Endothelial cell of umbilical vein (primary cell): Measurements from ENCODE around the gene IPO9. TPM values are rescaled to one million over a fixed set of nuclear protein-coding genes. Genes with fewer than 3 reads are reported as not detected.

Source experiments
- BruUV-seq: library from RNA; stranded (reverse); fragments of 400-500 nt; replicated peaks from 2 replicates; lab custom pipeline; 2021; lab: Mats Ljungman, UMichigan
- CTCF ChIA-PET: fragments of 300-600, 350-600 bp; sonication (Branson Sonifier 250); formaldehyde crosslinking; loops from one replicate; lab custom pipeline; 2021; ENCODE audit warnings: antibody characterized with exemption, inconsistent platforms; lab: Charles Lee
- POLR2A ChIA-PET: fragments of 300-600, 350-600 bp; sonication (Branson Sonifier 250); formaldehyde crosslinking; loops from one replicate; lab custom pipeline; 2021; ENCODE audit warnings: antibody characterized with exemption, inconsistent platforms; lab: Charles Lee
- DNase-seq: peaks from one replicate; pipeline ENCODE4 v3.0.0-alpha.2; 2011; ENCODE audit warnings: low read depth, low spot score
- FAIRE-seq: peaks from 2 replicates; lab custom pipeline; 2011; peaks lifted over from hg19 to GRCh38; lab: Jason Lieb, UNC
- H2AFZ ChIP-seq: 2 replicates; pipeline ENCODE4 v1.6.0; 2012; ENCODE audit warnings: low read depth, low read length, control low read depth, inconsistent platforms
- H3K27ac ChIP-seq: 2 replicates; pipeline ENCODE4 v1.5.1; 2011; ENCODE audit warnings: low read depth, mild to moderate bottlenecking, control low read depth, low read length, moderate library complexity; ENCODE audit not compliant: insufficient read depth
- H3K27me3 ChIP-seq, 2 experiments: 2 replicates each; pipeline versions ENCODE4 v1.6.0 to v1.6.1; 2011; ENCODE audit warnings: low read length in 2 of 2, mixed read lengths in 1 of 2; ENCODE audit not compliant: control insufficient read depth in 2 of 2, insufficient read depth in 2 of 2
- H3K36me3 ChIP-seq, 2 experiments: 2 replicates in 1 of 2; 3 replicates in 1 of 2; pipeline ENCODE4 v1.5.1; 2011; ENCODE audit warnings: low read length in 2 of 2, mild to moderate bottlenecking in 1 of 2, moderate library complexity in 1 of 2; ENCODE audit not compliant: control insufficient read depth in 2 of 2, insufficient read depth in 2 of 2; ENCODE audit errors: extremely low read depth in 1 of 2
- H3K4me1 ChIP-seq: 3 replicates; pipeline ENCODE4 v1.5.1; 2011; ENCODE audit warnings: mild to moderate bottlenecking, low read length; ENCODE audit not compliant: control insufficient read depth, insufficient read depth; ENCODE audit errors: extremely low read depth
- H3K4me2 ChIP-seq: 2 replicates; pipeline ENCODE4 v1.6.1; 2011; ENCODE audit warnings: low read length, control low read depth, mixed read lengths; ENCODE audit not compliant: insufficient read depth
- H3K4me3 ChIP-seq, 3 experiments: fragments of 200-600 bp in 1 of 3; sonication (generic), shearing (Covaris generic) in 1 of 3; replicated peaks in 1 of 3; 2 replicates each; pipeline ENCODE4 v1.5.1; 2011 to 2016; ENCODE audit warnings: control low read depth in 3 of 3, low read length in 3 of 3, mild to moderate bottlenecking in 2 of 3, inconsistent platforms in 1 of 3, low read depth in 1 of 3, moderate library complexity in 1 of 3; ENCODE audit not compliant: insufficient read depth in 1 of 3
- H3K79me2 ChIP-seq: 2 replicates; pipeline ENCODE4 v1.6.0; 2012; ENCODE audit warnings: low read length, inconsistent platforms; ENCODE audit not compliant: control insufficient read depth, insufficient read depth
- H3K9ac ChIP-seq: replicated peaks from 2 replicates; pipeline ENCODE3; 2011; ENCODE audit warnings: low read length, control low read depth; ENCODE audit not compliant: insufficient read depth; ENCODE audit errors: extremely low read depth
- H3K9me1 ChIP-seq: replicated peaks from 3 replicates; pipeline ENCODE4 v1.6.0; 2011; ENCODE audit warnings: mild to moderate bottlenecking, low read length; ENCODE audit not compliant: control insufficient read depth, insufficient read depth; ENCODE audit errors: extremely low read depth
- H3K9me3 ChIP-seq: replicated peaks from 2 replicates; pipeline ENCODE4 v1.5.1; 2012; ENCODE audit warnings: low read length, inconsistent platforms; ENCODE audit not compliant: control insufficient read depth, insufficient read depth
- H4K20me1 ChIP-seq: replicated peaks from 2 replicates; pipeline ENCODE3; 2011; ENCODE audit warnings: mild to moderate bottlenecking, low read length; ENCODE audit not compliant: control insufficient read depth, insufficient read depth; ENCODE audit errors: extremely low read depth
- EZH2 ChIP-seq: IDR thresholded peaks from 2 replicates; pipeline ENCODE4 v1.6.1; 2012; ENCODE audit warnings: borderline replicate concordance, low read depth, mild to moderate bottlenecking, moderate library complexity, low read length, inconsistent platforms; ENCODE audit not compliant: severe bottlenecking
- FOS ChIP-seq: IDR thresholded peaks from 2 replicates; pipeline ENCODE4 v1.6.1; 2011; ENCODE audit warnings: mild to moderate bottlenecking, low read length, moderate library complexity, borderline replicate concordance; ENCODE audit not compliant: insufficient read depth
- JUN ChIP-seq: IDR thresholded peaks from 2 replicates; pipeline ENCODE4 v1.6.1; 2011; ENCODE audit warnings: borderline replicate concordance, low read depth; ENCODE audit not compliant: insufficient read length, insufficient read depth
- MAX ChIP-seq: IDR thresholded peaks from 2 replicates; pipeline ENCODE4 v1.6.1; 2011; ENCODE audit not compliant: insufficient read depth, insufficient read length
- MYC ChIP-seq: IDR thresholded peaks from one replicate; pipeline ENCODE4 v1.6.1; 2011; ENCODE audit warnings: mild to moderate bottlenecking, low read depth, low read length
- POLR2A ChIP-seq: IDR thresholded peaks from 2 replicates; pipeline ENCODE4 v1.6.1; 2012; ENCODE audit warnings: low read depth, mild to moderate bottlenecking, control low read depth, low read length
- dilution Hi-C: fragments of 300-500 bp; cut with MboI; formaldehyde crosslinking; loops from one replicate; pipeline ENCODE4 v1.15.0; 2019; ENCODE audit warnings: low sequenced_read_pairs; ENCODE audit not compliant: extremely low pct_ligation_motif_present
- intact Hi-C: fragments of 100-400 bp; cut with micrococcal nuclease; formaldehyde crosslinking; loops from one replicate; pipeline ENCODE4 v1.10.0; 2022
- polyA plus RNA-seq, 4 experiments: library from polyadenylated mRNA; depleted of rRNA in 3 of 4; stranded (reverse) in 3 of 4; unstranded in 1 of 4; fragments of >200 nt; gene quantifications; 2 replicates each; pipeline versions ENCODE4 v1.2.1 to v1.2.3, GENCODE V29; 2011 to 2012; ENCODE audit warnings: missing spikeins in 1 of 4
- total RNA-seq: library from RNA; stranded (reverse); gene quantifications from 2 replicates; pipeline ENCODE4 v1.2.3, GENCODE V29; 2021

Gene IPO9
- total and polyA plus RNA-seq, 2 donors (not counting 3 experiments of a cell fraction or from before 2014, with no cell fraction given) = 53.4 to 104 TPM

DNA sequence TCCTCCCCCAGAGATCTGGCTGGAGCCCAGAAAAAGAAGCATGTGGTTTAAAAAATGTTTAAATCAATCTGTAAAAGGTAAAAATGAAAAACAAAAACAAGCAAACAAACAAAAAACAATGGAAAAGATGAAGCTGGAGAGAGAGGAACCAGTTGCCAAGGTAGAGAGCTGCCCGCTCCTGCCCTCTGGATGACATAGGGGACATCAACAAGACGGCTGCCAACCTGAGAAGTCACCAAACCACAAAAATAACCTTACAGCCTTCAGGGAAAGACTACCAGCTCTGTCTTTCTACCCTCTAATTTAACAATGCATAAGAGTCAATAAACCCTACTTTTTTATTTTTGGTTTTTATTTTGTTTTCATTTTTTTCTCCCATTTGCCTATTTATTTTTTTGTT is 8.5 kb upstream of the IPO9 start:
- Histone ChIP-seq H3K9me3 (no peaks in the 10 kb centered on the region), H3K27me3 (no peaks in the 10 kb centered on the region), H3K36me3 (peaks cover 20 to 41% of the 10 kb centered on the region in 2 experiments), H4K20me1 (no peaks in the 10 kb centered on the region), H3K4me3 (no peak overlapping the region), H3K9me1 (no peaks in the 10 kb centered on the region), H3K27ac (no peak overlapping the region), H3K4me2 (no peak overlapping the region), H3K4me1 (no peaks in the 10 kb centered on the region), H3K9ac (no peak overlapping the region), H2AFZ (no peak overlapping the region), H3K79me2 (no peaks in the 10 kb centered on the region)
- BruUV-seq = TSS peak; percentile 15
- dilution Hi-C loops (no loop called here), intact Hi-C loops (no loop called here)
- no peak for FAIRE-seq
- DNase-seq = no peak
- TF ChIP-seq MYC (no peak), JUN (no peak), FOS (no peak), EZH2 (no peak)
- ChIA-PET POLR2A (no interaction called here), CTCF (interaction anchor here (0.6 to 1.5 kb wide), 4 partner anchors 8 to 53 kb away, joined by 3 to 7 read pairs (median 5); partner anchors contain the start of gene IPO9)

GRCh38 chr1:201825245-201825644 is 3.7 kb upstream of the IPO9 start:
- Histone ChIP-seq H3K79me2 (peaks cover 12% of the 10 kb centered on the region), H3K27me3 (no peaks in the 10 kb centered on the region), H4K20me1 (no peaks in the 10 kb centered on the region), H3K27ac (no peak overlapping the region), H3K36me3 (peaks cover 6 to 17% of the 10 kb centered on the region in 2 experiments), H3K9me1 (no peaks in the 10 kb centered on the region), H3K4me1 (peaks cover 2% of the 10 kb centered on the region), H3K4me2 (no peak overlapping the region), H2AFZ (no peak overlapping the region), H3K9ac (no peak overlapping the region), H3K4me3 (no peak overlapping the region), H3K9me3 (no peaks in the 10 kb centered on the region)
- DNase-seq (no peak), FAIRE-seq (no peak)
- intact Hi-C loops = no loop called here
- ChIA-PET POLR2A (no interaction called here), CTCF (no interaction called here)
- no TSS peak for BruUV-seq
- dilution Hi-C loops = no loop called here
- TF ChIP-seq MAX = no peak
- TF ChIP-seq POLR2A = peak; percentile 10
